ENCODE data around the gene NSD1. TPM values are rescaled to one million over a fixed set of nuclear protein-coding genes. Genes with fewer than 3 reads are reported as not detected.

The NSD1 gene
- total and polyA plus RNA-seq, 2 of the 4 experiments (the other 2 are of a cell fraction) = 7.7 to 31.0 TPM

GRCh38 chr5:177089127-177089526, 44.4 kb upstream of the NSD1 start:
- 67% methylated on average over 3 of the region's 5 CpGs; no CpG with 5 or more reads in 1 of the 2 experiments for WGBS, 2 experiments (ENCODE audit: extremely low coverage in 2 of 2, insufficient read length in 1 of 2)
- no peak overlapping the region for H2BK20ac ChIP-seq (ENCODE audit: low read depth, low read length)
- no peaks in the 10 kb centered on the region for H3K9me3 ChIP-seq (ENCODE audit: control insufficient read depth, insufficient read depth, low read length)
- H3K9ac ChIP-seq (ENCODE audit: low read depth, low read length) = 0 out of 2 replicates have a peak overlapping the region, but pooled peaks have one; percentile 2
- in situ Hi-C loops (cut with MboI; ENCODE audit: low sequenced_read_pairs) = no loop called here
- TF ChIP-seq RAD21 (IDR thresholded peaks at IDR 0.05; ENCODE audit: low read length) = no peak
- no peak for TF ChIP-seq CTCF (conservative IDR thresholded peaks at IDR 0.05; ENCODE audit: low read depth, low read length)
- no peak for TF ChIP-seq ELK1 (IDR thresholded peaks at IDR 0.05; ENCODE audit: borderline replicate concordance, low read depth, low read length)
- no peak for TF ChIP-seq RCOR1 (IDR thresholded peaks at IDR 0.05; ENCODE audit: insufficient replicate concordance, low read length)
- TF ChIP-seq CHD1 (IDR thresholded peaks at IDR 0.05; ENCODE audit: low read depth, low read length) = no peak
- no peak for TF ChIP-seq BHLHE40 (IDR thresholded peaks at IDR 0.05; ENCODE audit: low read depth, low read length)
- TF ChIP-seq MXI1 (IDR thresholded peaks at IDR 0.05; ENCODE audit: borderline replicate concordance, low read depth, low read length) = no peak
- no peak for TF ChIP-seq POLR2A (IDR thresholded peaks at IDR 0.05; ENCODE audit: low read depth, low read length)
- TF ChIP-seq NFE2L2 (IDR thresholded peaks at IDR 0.05; ENCODE audit: low read depth, low read length) = no peak
- no peak overlapping the region for H3K18ac ChIP-seq (ENCODE audit: low read depth, low read length)
- H4K8ac ChIP-seq (ENCODE audit: low read depth in 2 of 2, low read length in 2 of 2) = no peak overlapping the region
- ChIA-PET POLR2A (ENCODE audit: unreplicated experiment) (no interaction called here), CTCF (interaction anchor here (0.9 kb wide), 1 partner anchor 17 kb away, joined by 3 read pairs; no protein-coding TSS in a partner anchor)
- no peak overlapping the region; the same call in 2 of the 3 replicates for H2BK15ac ChIP-seq (ENCODE audit: low read depth, low read length)
- dilution Hi-C loops (cut with HindIII; ENCODE audit: low sequenced_read_pairs, unreplicated experiment) = no loop called here
- H2BK5ac ChIP-seq (ENCODE audit: low read depth, low read length, poor library complexity, severe bottlenecking) = no peak overlapping the region
- ATAC-seq (ENCODE audit: low read depth) = no peak
- DNase-seq = no peak
- no peak overlapping the region for H3K4ac ChIP-seq (ENCODE audit: low read depth, low read length)
- no peak overlapping the region for H3K4me3 ChIP-seq (ENCODE audit: insufficient read depth, low read depth, low read length)
- no peak overlapping the region for H4K5ac ChIP-seq (ENCODE audit: low read depth, low read length)
- H4K91ac ChIP-seq (ENCODE audit: insufficient read depth, low read depth, low read length) = no peak overlapping the region; the same call in 1 of the 2 replicates
- H3K27me3 ChIP-seq (ENCODE audit: control insufficient read depth, insufficient read depth, low read length) = peaks cover 2% of the 10 kb centered on the region; the same call in 1 of the 2 replicates
- H2AK5ac ChIP-seq (ENCODE audit: low read depth, low read length) = 0 out of 2 replicates have a peak overlapping the region, but pooled peaks have one; percentile 24
- no peaks in the 10 kb centered on the region for H3K79me1 ChIP-seq (ENCODE audit: low read depth in 1 of 2, low read length in 2 of 2)
- peak overlapping the region; percentile 26; the same call in 1 of the 2 replicates for H3K4me2 ChIP-seq (ENCODE audit: low read depth, low read length)
- peaks cover 11% of the 10 kb centered on the region for H3K4me1 ChIP-seq (ENCODE audit: control insufficient read depth, insufficient read depth, low read length)
- BruUV-seq (replicated peaks) = no TSS peak
- H3K23ac ChIP-seq (ENCODE audit: low read depth, low read length) = no peak overlapping the region
- no peak overlapping the region for H3K56ac ChIP-seq (ENCODE audit: extremely low read depth, insufficient read depth, low read length)
- H3K36me3 ChIP-seq (ENCODE audit: control insufficient read depth, insufficient read depth, low read length) = peaks cover 8% of the 10 kb centered on the region; the same call in 1 of the 2 replicates
- intact Hi-C loops (cut with micrococcal nuclease) = no loop called here
- H3K9me1 ChIP-seq (ENCODE audit: insufficient read depth, low read length) = 0 out of 2 replicates have a peak, but pooled peaks cover 3% of the 10 kb centered on the region
- H4K20me1 ChIP-seq (ENCODE audit: insufficient read depth, low read length) = no peaks in the 10 kb centered on the region; the same call in 1 of the 2 replicates
- no peak overlapping the region for H2BK120ac ChIP-seq (ENCODE audit: low read depth, low read length)
- no peak overlapping the region for H2AK9ac ChIP-seq (replicated peaks; ENCODE audit: low read depth, low read length, poor library complexity)
- H3K14ac ChIP-seq (replicated peaks; ENCODE audit: low read depth, low read length) = no peak overlapping the region
- no peak overlapping the region for H3K27ac ChIP-seq (ENCODE audit: insufficient read depth, low read length)
- peak overlapping the region; percentile 49 for H2AFZ ChIP-seq (replicated peaks; ENCODE audit: low read length, poor library complexity)

Measured in IMR-90 (cell line).